GM10847 (cell line): ENCODE data around the gene FSHR.

Experiments
- POLR2A ChIP-seq: IDR thresholded peaks from 2 replicates; pipeline ENCODE4 v1.6.1; 2011; ENCODE audit not compliant: insufficient read length; ENCODE audit errors: extremely low read depth

Gene FSHR

DNA sequence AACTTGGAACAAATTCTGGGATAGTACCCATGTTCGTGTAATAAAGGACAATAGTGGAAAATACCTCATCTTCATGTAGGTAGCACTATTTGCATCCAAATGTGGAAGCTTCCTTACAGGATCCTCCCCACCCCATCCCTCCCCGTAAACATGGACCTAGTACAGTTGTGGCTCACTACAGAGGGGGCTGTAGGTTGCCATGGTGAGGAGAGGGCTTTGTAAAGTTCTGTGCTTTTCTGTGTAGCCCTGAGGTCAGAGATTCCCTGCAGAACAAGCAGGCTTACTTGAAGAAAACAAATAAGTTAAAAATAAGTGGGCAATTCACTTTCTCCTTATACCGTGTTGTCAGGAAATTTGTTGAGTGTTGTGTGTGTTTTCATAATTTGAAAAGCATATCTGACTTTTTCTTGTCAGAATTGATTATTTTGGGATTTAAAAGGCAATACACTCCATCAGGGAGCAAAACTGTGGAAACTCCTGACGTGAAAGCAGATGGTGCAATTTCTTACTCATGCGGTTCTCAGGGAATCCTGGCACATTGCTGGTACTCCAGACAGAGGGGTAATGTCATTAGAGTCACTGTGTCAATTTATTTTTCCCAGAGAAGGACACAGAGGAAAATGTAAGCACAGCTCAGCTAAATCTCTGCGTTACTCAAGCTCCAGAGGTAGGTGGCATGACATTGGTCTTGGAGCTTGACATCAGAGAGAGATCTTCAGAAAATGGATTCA is 224.6 kb downstream of the FSHR start:
- no peak for TF ChIP-seq POLR2A

- TF ChIP-seq POLR2A: no peak
Observed at GRCh38 chr2:48927355-48927754, 227.0 kb downstream of the FSHR start.

- TF ChIP-seq POLR2A: no peak
Observed at GRCh38 chr2:48915884-48916283, 238.4 kb downstream of the FSHR start.

DNA sequence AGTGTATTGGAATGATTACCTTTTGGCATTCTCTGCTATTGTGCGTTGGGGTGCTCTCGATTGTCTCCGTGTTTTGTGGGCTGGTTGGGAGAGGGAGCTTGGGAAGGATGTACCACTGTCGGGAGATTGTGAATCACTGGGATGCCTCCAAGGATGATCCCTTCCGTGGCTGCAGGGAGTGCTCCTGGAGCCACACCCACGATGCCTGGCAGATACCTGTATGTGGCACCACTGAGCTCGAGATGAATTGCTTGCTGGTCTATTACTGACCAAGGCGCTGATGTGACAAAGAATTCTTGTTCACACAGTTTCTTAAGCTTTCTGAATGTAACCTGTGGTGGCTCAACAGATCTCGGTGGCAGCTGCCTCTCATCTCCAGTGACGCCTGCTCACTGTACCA is 239.1 kb downstream of the FSHR start:
- no peak for TF ChIP-seq POLR2A

GRCh38 chr2:48914477-48915089 is 239.7 kb downstream of the FSHR start:
- no peak for TF ChIP-seq POLR2A
